ENCODE results near the gene SFT2D3. TPM values are rescaled to one million over a fixed set of nuclear protein-coding genes. Genes with fewer than 3 reads are reported as not detected.

The SFT2D3 gene
- total RNA-seq, 2 donors from 2014 or later = 11.2 to 11.9 TPM

GRCh38 chr2:127678531-127678930 is 22.8 kb upstream of the SFT2D3 start:
- ATAC-seq (no peak), DNase-seq (no peak)
- H3K27me3 ChIP-seq = peaks cover 0 to 6% of the 10 kb centered on the region in 2 donors
- no peaks in the 10 kb centered on the region for H3K36me3 ChIP-seq (replicated peaks in 1 of 2; ENCODE audit: insufficient read depth in 1 of 2, low read depth in 2 of 2)
- no peak overlapping the region for H3K4me3 ChIP-seq
- 72 to 73% methylated on average over 10 of the region's 10 CpGs for WGBS, 2 donors
- H3K27ac ChIP-seq = no peak overlapping the region
- TF ChIP-seq POLR2A (IDR thresholded peaks at IDR 0.05) (no peak), CTCF (IDR thresholded peaks at IDR 0.05) (no peak)
- intact Hi-C loops (cut with DNase I) = no loop called here
- peaks cover 21% of the 10 kb centered on the region for H3K4me1 ChIP-seq
- no peaks in the 10 kb centered on the region for H3K9me3 ChIP-seq

- H3K9me3 ChIP-seq = no peaks in the 10 kb centered on the region
- H3K36me3 ChIP-seq (replicated peaks in 1 of 2; ENCODE audit: insufficient read depth in 1 of 2, low read depth in 2 of 2) = no peaks in the 10 kb centered on the region
- DNase-seq (no peak), ATAC-seq (no peak)
- peaks cover 0 to 6% of the 10 kb centered on the region in 2 donors for H3K27me3 ChIP-seq
- H3K4me3 ChIP-seq = no peak overlapping the region
- intact Hi-C loops (cut with DNase I) = no loop called here
- no peak for TF ChIP-seq CTCF (IDR thresholded peaks at IDR 0.05)
- TF ChIP-seq POLR2A (IDR thresholded peaks at IDR 0.05) = no peak
- no peak overlapping the region for H3K27ac ChIP-seq
- peaks cover 26% of the 10 kb centered on the region for H3K4me1 ChIP-seq
- WGBS, 2 donors = 81 to 84% methylated on average over 6 of the region's 6 CpGs
Measured at GRCh38 chr2:127678991-127679390, 22.3 kb upstream of the SFT2D3 start.

- H3K9me3 ChIP-seq = no peaks in the 10 kb centered on the region
- H3K4me1 ChIP-seq = peaks cover 23% of the 10 kb centered on the region
- H3K27ac ChIP-seq = no peak overlapping the region
- no peak overlapping the region for H3K4me3 ChIP-seq
- DNase-seq (no peak), ATAC-seq (no peak)
- TF ChIP-seq CTCF (IDR thresholded peaks at IDR 0.05) (no peak), POLR2A (IDR thresholded peaks at IDR 0.05) (no peak)
- H3K36me3 ChIP-seq (replicated peaks in 1 of 2; ENCODE audit: insufficient read depth in 1 of 2, low read depth in 2 of 2) = no peaks in the 10 kb centered on the region
- 79 to 92% methylated on average over 7 to 15 of the region's 15 CpGs for WGBS, 2 donors
- intact Hi-C loops (cut with DNase I) = no loop called here
- H3K27me3 ChIP-seq = peaks cover 0 to 6% of the 10 kb centered on the region in 2 donors
Measured at GRCh38 chr2:127679680-127680361, 21.5 kb upstream of the SFT2D3 start.

GRCh38 chr2:127680706-127681287 is 20.5 kb upstream of the SFT2D3 start:
- peaks cover 18% of the 10 kb centered on the region for H3K4me1 ChIP-seq
- peaks cover 0 to 2% of the 10 kb centered on the region in 2 donors for H3K27me3 ChIP-seq
- no peaks in the 10 kb centered on the region for H3K36me3 ChIP-seq (replicated peaks in 1 of 2; ENCODE audit: insufficient read depth in 1 of 2, low read depth in 2 of 2)
- H3K9me3 ChIP-seq = no peaks in the 10 kb centered on the region
- ATAC-seq = no peak
- H3K4me3 ChIP-seq = no peak overlapping the region
- no peak for DNase-seq
- intact Hi-C loops (cut with DNase I) = no loop called here
- no peak overlapping the region for H3K27ac ChIP-seq
- WGBS, 2 donors = 82 to 87% methylated on average over 17 to 19 of the region's 19 CpGs
- TF ChIP-seq POLR2A (IDR thresholded peaks at IDR 0.05) (no peak), CTCF (IDR thresholded peaks at IDR 0.05) (no peak)

Data from body of pancreas (tissue), 4 donors.